Stomach (tissue), 19 donors: ENCODE results near the gene DEDD. TPM values are rescaled to one million over a fixed set of nuclear protein-coding genes. Genes with fewer than 3 reads are reported as not detected.

Experiments
- DNase-seq, 2 donors: peaks; one replicate each; pipeline versions ENCODE4 v3.0.0 to v3.0.0-alpha.2; 2013 to 2019
- H3K27ac ChIP-seq, 5 donors: fragments of 200-600 bp in 4 of 5; sonication (generic) in 4 of 5; one replicate each; pipeline ENCODE4 v1.5.1; 2013 to 2019; ENCODE audit warnings: mild to moderate bottlenecking in 1 of 5, moderate library complexity in 1 of 5
- H3K27me3 ChIP-seq, 3 donors: fragments of 200-600 bp; sonication (generic); one replicate each; pipeline ENCODE4 v1.5.1; 2017 to 2019; ENCODE audit warnings: mixed run types in 1 of 3
- H3K36me3 ChIP-seq, 4 donors: fragments of 200-600 bp; sonication (generic); 1 replicate in 3 of 4; 2 replicates in 1 of 4; pipeline ENCODE4 v1.5.1; 2016 to 2019
- H3K4me1 ChIP-seq, 4 donors: fragments of 200-600 bp; sonication (generic); one replicate each; pipeline ENCODE4 v1.5.1; 2016 to 2019
- H3K4me3 ChIP-seq, 4 donors: fragments of 200-600 bp; sonication (generic) in 3 of 4; one replicate each; pipeline ENCODE4 v1.5.1; 2016 to 2019; ENCODE audit warnings: mild to moderate bottlenecking in 1 of 4
- H3K9me3 ChIP-seq, 4 donors: fragments of 200-600 bp; sonication (generic); one replicate each; pipeline ENCODE4 v1.5.1; 2016 to 2019
- EP300 ChIP-seq: sonication (generic); formaldehyde crosslinking; IDR thresholded peaks from one replicate; pipeline ENCODE4 v1.6.1; 2017; ENCODE audit warnings: antibody characterized with exemption
- POLR2A ChIP-seq, 4 donors: fragments of 450-650 bp; IDR thresholded peaks; one replicate each; pipeline ENCODE4 v1.6.1; 2016; ENCODE audit warnings: antibody characterized with exemption in 4 of 4, control low read depth in 2 of 4, mild to moderate bottlenecking in 1 of 4, moderate library complexity in 1 of 4
- POLR2AphosphoS5 ChIP-seq, 3 donors: sonication (generic); formaldehyde crosslinking; IDR thresholded peaks; one replicate each; pipeline ENCODE4 v1.6.1; 2016; ENCODE audit warnings: antibody characterized with exemption in 3 of 3
- WGBS, 5 donors: extraction: QIAGEN DNeasy Blood & Tissue Kit in 3 of 5; methylation state at CpG; one replicate each; pipeline versions ENCODE4 v1.1.5 to v1.1.7; 2013 to 2018; 5-methylcytosine and 5-hydroxymethylcytosine counted together
- intact Hi-C: fragments of 100-400 bp; cut with DNase I; formaldehyde crosslinking; loops from one replicate; pipeline ENCODE4 v1.15.1; 2023; ENCODE audit warnings: low total_unique reads
- long read RNA-seq, 10 donors: transcript quantifications; one replicate each; lab custom pipeline, GENCODE V29; 2026
- polyA plus RNA-seq, 3 donors: library from polyadenylated mRNA; stranded (reverse); fragments of 200-250 nt; gene quantifications; one replicate each; pipeline ENCODE4 v1.2.3, GENCODE V29; 2013
- total RNA-seq, 5 donors: library from RNA; depleted of rRNA; stranded (reverse); fragments of >200 nt; gene quantifications; one replicate each; pipeline versions ENCODE4 v1.1.0 to v1.2.3, GENCODE V29; 2014 to 2016
- TF ChIP-seq, protein P1 (sequence below), 7 experiments: fragments of 450-650 bp in 4 of 7; fragments of 200-600 bp in 3 of 7; sonication (generic) in 3 of 7; IDR thresholded peaks; one replicate each; pipeline ENCODE4 v1.5.1; 2016 to 2019; ENCODE audit warnings: antibody characterized with exemption in 7 of 7, control low read depth in 2 of 7, mild to moderate bottlenecking in 1 of 7
- donor health status: healthy with polysubstance abuse.
- donor health status: Bipolar disorder and iron deficiency.
- donor health status: healthy.

The DEDD gene, protein sequence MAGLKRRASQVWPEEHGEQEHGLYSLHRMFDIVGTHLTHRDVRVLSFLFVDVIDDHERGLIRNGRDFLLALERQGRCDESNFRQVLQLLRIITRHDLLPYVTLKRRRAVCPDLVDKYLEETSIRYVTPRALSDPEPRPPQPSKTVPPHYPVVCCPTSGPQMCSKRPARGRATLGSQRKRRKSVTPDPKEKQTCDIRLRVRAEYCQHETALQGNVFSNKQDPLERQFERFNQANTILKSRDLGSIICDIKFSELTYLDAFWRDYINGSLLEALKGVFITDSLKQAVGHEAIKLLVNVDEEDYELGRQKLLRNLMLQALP
- total RNA-seq: 10 to 100 TPM in 3 of 5 donors, 1 to 10 TPM in 2; 2.3 to 35.9 (median 14.3) TPM
- 10 to 100 TPM; 16.5 to 31.9 (median 18.6) TPM for polyA plus RNA-seq
- long read RNA-seq, donor 1: 0 reads
- long read RNA-seq, donor 2, partial matches to known transcripts: 0 of 6 reads
- long read RNA-seq, donor 2, other reads (novel, unspliced or antisense): 0 of 6 reads
- long read RNA-seq, donor 3, partial matches to known transcripts: 0 of 5 reads
- long read RNA-seq, donor 3, other reads (novel, unspliced or antisense): 0 of 5 reads
- long read RNA-seq, donor 4, partial matches to known transcripts: 0 of 1 reads
- long read RNA-seq, donor 4, other reads (novel, unspliced or antisense): 0 of 1 reads
- long read RNA-seq, donor 5, transcript DEDD-202 (6 exons, 2,345 nt): major isoform, 6 of 190 reads
- long read RNA-seq, donor 5, partial matches to known transcripts: 182 of 190 reads
- long read RNA-seq, donor 5, other reads (novel, unspliced or antisense): 0 of 190 reads
- long read RNA-seq, donor 6: 0 reads
- long read RNA-seq, donor 7, transcript DEDD-202 (6 exons, 2,345 nt): major isoform, 10 of 195 reads
- long read RNA-seq, donor 7, partial matches to known transcripts: 183 of 195 reads
- long read RNA-seq, donor 7, other reads (novel, unspliced or antisense): 0 of 195 reads
- long read RNA-seq, donor 8, partial matches to known transcripts: 0 of 5 reads
- long read RNA-seq, donor 8, other reads (novel, unspliced or antisense): 0 of 5 reads
- long read RNA-seq, donor 9, partial matches to known transcripts: 28 of 31 reads
- long read RNA-seq, donor 9, other reads (novel, unspliced or antisense): 0 of 31 reads
- long read RNA-seq, donor 10: 0 reads

DNA sequence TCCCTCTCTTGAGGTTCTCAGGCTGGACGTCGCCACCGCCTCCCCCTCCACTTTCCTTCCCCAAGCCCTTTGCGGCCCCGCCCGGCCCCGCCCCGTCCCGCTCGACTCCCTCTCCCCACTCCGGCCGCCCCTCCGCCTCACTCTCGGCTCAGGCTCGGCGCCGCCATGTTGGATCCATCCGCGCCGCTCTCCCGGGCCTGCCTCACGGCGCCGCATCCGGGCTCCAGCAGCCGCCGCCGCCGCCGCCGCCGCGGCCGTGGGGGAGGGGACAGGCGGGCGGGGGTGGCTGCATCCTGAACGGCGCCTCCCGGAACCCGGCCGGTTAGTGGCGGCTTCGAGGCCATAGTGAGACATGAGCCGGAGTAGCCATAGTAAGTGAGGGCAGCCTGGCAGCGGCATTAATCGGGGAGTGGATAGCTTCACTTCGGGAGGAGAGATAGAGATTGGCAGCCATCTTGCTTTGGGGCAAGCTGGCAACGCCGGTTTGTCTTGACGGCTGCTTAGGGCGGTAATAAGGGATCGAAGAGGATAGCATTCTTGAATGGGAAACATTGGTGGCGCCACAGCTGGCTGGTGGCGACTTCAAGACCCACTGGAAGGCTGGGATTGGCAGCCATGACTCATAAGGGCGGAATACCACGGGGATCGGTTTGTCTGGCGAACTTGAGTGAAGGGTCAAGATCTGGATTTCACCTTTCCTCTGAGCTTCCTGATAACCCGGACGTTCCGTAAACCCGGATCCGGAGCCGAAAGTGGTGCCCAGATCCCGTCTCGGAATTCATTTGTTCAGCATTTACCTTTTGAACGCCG lies at the start of gene DEDD:
DEDD (minus strand) TSS at position 258 of the 810 bp plus-strand sequence. CDS start 8,205 bp downstream, outside the sequence.
- Histone ChIP-seq H3K4me1 (peaks cover 28 to 64% (median 53%) of the 10 kb centered on the region in 4 donors), H3K27me3 (no peaks in the 10 kb centered on the region), H3K36me3 (peaks cover 14 to 28% (median 23%) of the 10 kb centered on the region in 4 donors), H3K4me3 (peak within 1 kb of the TSS; percentile 66 to 79 (median 74)), H3K9me3 (no peaks in the 10 kb centered on the region), H3K27ac (peak within 1 kb of the TSS; percentile 90 to 97 (median 96))
- DNase-seq: peak; percentile 93 to 98
- TF ChIP-seq EP300 (peak; percentile 69), POLR2A (IDR thresholded peaks at IDR 0.05) (no peak), POLR2AphosphoS5 (IDR thresholded peaks at IDR 0.05) (peak; percentile 39 to 80 (median 59))
- TF ChIP-seq, protein P1, sequence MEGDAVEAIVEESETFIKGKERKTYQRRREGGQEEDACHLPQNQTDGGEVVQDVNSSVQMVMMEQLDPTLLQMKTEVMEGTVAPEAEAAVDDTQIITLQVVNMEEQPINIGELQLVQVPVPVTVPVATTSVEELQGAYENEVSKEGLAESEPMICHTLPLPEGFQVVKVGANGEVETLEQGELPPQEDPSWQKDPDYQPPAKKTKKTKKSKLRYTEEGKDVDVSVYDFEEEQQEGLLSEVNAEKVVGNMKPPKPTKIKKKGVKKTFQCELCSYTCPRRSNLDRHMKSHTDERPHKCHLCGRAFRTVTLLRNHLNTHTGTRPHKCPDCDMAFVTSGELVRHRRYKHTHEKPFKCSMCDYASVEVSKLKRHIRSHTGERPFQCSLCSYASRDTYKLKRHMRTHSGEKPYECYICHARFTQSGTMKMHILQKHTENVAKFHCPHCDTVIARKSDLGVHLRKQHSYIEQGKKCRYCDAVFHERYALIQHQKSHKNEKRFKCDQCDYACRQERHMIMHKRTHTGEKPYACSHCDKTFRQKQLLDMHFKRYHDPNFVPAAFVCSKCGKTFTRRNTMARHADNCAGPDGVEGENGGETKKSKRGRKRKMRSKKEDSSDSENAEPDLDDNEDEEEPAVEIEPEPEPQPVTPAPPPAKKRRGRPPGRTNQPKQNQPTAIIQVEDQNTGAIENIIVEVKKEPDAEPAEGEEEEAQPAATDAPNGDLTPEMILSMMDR (IDR thresholded peaks at IDR 0.05): no peak
- WGBS, 5 donors: 0 to 1% (median 0%) methylated on average over 54 to 68 of the region's 68 CpGs
- intact Hi-C loops: no loop called here

DNA sequence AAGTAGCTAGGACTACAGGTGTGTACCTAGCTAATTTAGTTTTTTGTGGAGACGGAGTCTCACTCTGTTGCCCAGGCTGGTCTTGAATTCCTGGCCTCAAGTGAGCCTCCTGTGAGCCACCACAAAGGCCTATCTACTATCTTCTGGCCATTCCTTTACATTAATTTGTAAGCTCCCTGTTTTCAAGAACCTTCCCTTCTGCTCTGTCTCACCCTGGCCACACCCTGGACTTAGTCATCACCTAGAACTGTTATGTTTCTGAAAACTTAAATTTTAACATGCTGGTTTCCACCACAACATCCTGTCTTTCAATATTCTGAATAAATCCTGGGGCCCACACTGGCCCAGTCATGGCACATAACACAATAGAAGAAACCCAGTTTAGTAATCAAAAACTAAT lies 49.7 kb upstream of the DEDD start:
- intact Hi-C loops: no loop called here
- no peak overlapping the region for H3K4me3 ChIP-seq
- no peak for TF ChIP-seq EP300
- TF ChIP-seq POLR2AphosphoS5 (IDR thresholded peaks at IDR 0.05): no peak
- TF ChIP-seq, protein P1 (IDR thresholded peaks at IDR 0.05): no peak
- TF ChIP-seq POLR2A (IDR thresholded peaks at IDR 0.05): no peak
- H3K36me3 ChIP-seq: no peaks in the 10 kb centered on the region
- peaks cover 8 to 46% (median 16%) of the 10 kb centered on the region in 4 donors for H3K4me1 ChIP-seq
- H3K27me3 ChIP-seq: no peaks in the 10 kb centered on the region
- DNase-seq: no peak
- no peaks in the 10 kb centered on the region for H3K9me3 ChIP-seq
- 75 to 92% (median 86%) methylated on average over 1 of the region's 1 CpG for WGBS, 5 donors
- H3K27ac ChIP-seq: peak overlapping the region; percentile 33 to 66 (median 54)

DNA sequence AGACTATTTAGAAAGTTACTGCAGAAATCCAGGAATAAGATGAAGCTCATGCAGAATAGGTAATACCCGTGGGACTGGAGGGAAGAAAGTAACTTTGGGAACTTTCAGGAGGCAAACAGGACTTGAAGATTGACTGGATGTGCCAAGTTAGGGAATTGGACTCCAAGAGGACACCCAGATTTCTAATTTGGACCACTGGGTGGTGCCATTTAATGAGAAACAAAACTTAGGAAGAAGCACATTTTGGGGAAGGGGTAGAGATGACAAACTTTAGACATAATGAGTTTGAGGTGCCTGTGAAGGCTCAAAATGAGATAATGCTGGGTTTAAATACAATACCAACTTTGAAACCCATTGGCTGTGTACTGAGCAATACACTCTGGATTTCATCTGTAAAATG lies 48.2 kb upstream of the DEDD start:
- Histone ChIP-seq H3K27me3 (no peaks in the 10 kb centered on the region), H3K4me3 (no peak overlapping the region)
- 41 to 78% (median 75%) methylated on average over 1 of the region's 1 CpG for WGBS, 5 donors

More for the DNA sequence above, 48.2 kb upstream of the DEDD start:
- no peak for DNase-seq
- TF ChIP-seq POLR2A (IDR thresholded peaks at IDR 0.05): no peak
- TF ChIP-seq, protein P1 (IDR thresholded peaks at IDR 0.05): peak in 1 of 7 experiments; percentile 6
- TF ChIP-seq POLR2AphosphoS5 (IDR thresholded peaks at IDR 0.05): no peak
- no peak for TF ChIP-seq EP300
- H3K4me1 ChIP-seq: peaks cover 20 to 47% (median 28%) of the 10 kb centered on the region in 4 donors
- no peaks in the 10 kb centered on the region for H3K9me3 ChIP-seq
- intact Hi-C loops: no loop called here
- peaks cover 3 to 4% (median 4%) of the 10 kb centered on the region in 4 donors for H3K36me3 ChIP-seq
- no peak overlapping the region for H3K27ac ChIP-seq
